ENCODE data around the gene TIPARP. TPM values are rescaled to one million over a fixed set of nuclear protein-coding genes. Genes with fewer than 3 reads are reported as not detected.

The TIPARP gene
- total RNA-seq, 4 donors from 2014 or later, result 41.7 to 115 (median 65.3) TPM

GRCh38 chr3:156664011-156664830 lies 10.2 kb upstream of the TIPARP start:
- H3K4me1 ChIP-seq, result peaks cover 0 to 40% (median 22%) of the 10 kb centered on the region in 4 donors
- 79 to 84% methylated on average over 8 of the region's 8 CpGs for WGBS, 2 donors
- TF ChIP-seq POLR2A (IDR thresholded peaks at IDR 0.05), result no peak
- TF ChIP-seq EP300 (IDR thresholded peaks at IDR 0.05), result no peak
- TF ChIP-seq CTCF (IDR thresholded peaks at IDR 0.05), result no peak
- DNase-seq (ENCODE audit: low spot score in 2 of 2), result no peak
- no peaks in the 10 kb centered on the region for H3K9me3 ChIP-seq
- no peaks in the 10 kb centered on the region for H3K36me3 ChIP-seq
- peak overlapping the region in 2 of 4 donors; percentile 41 to 48 for H3K27ac ChIP-seq
- H3K27me3 ChIP-seq, result no peaks in the 10 kb centered on the region
- H3K4me3 ChIP-seq, result no peak overlapping the region

GRCh38 chr3:156664831-156665178 lies 9.6 kb upstream of the TIPARP start:
- peaks cover 0 to 40% (median 22%) of the 10 kb centered on the region in 4 donors for H3K4me1 ChIP-seq
- no peaks in the 10 kb centered on the region for H3K36me3 ChIP-seq
- H3K9me3 ChIP-seq, result no peaks in the 10 kb centered on the region
- H3K4me3 ChIP-seq, result no peak overlapping the region
- TF ChIP-seq CTCF (IDR thresholded peaks at IDR 0.05), result no peak
- TF ChIP-seq POLR2A (IDR thresholded peaks at IDR 0.05), result no peak
- TF ChIP-seq EP300 (IDR thresholded peaks at IDR 0.05), result no peak
- no peaks in the 10 kb centered on the region for H3K27me3 ChIP-seq
- H3K27ac ChIP-seq, result peak overlapping the region in 2 of 4 donors; percentile 41 to 48
- DNase-seq (ENCODE audit: low spot score in 2 of 2), result no peak

GRCh38 chr3:156665291-156665690 lies 9.1 kb upstream of the TIPARP start:
- Histone ChIP-seq H3K27me3 (no peaks in the 10 kb centered on the region), H3K4me1 (peaks cover 0 to 40% (median 22%) of the 10 kb centered on the region in 4 donors), H3K27ac (peak overlapping the region in 2 of 4 donors; percentile 41 to 48), H3K4me3 (no peak overlapping the region), H3K36me3 (no peaks in the 10 kb centered on the region), H3K9me3 (no peaks in the 10 kb centered on the region)
- DNase-seq (ENCODE audit: low spot score in 2 of 2), result no peak
- 15 to 28% methylated on average over 2 of the region's 2 CpGs for whole genome bisulfite sequencing, 2 donors
- no peak for TF ChIP-seq EP300 (IDR thresholded peaks at IDR 0.05)
- no peak for TF ChIP-seq POLR2A (IDR thresholded peaks at IDR 0.05)

GRCh38 chr3:156666073-156666472 lies 8.3 kb upstream of the TIPARP start:
- Histone ChIP-seq H3K9me3 (no peaks in the 10 kb centered on the region), H3K27me3 (no peaks in the 10 kb centered on the region), H3K4me1 (peaks cover 0 to 40% (median 22%) of the 10 kb centered on the region in 4 donors), H3K27ac (peak overlapping the region in 1 of 4 donors; percentile 41), H3K4me3 (no peak overlapping the region), H3K36me3 (no peaks in the 10 kb centered on the region)
- WGBS, 2 donors, result 60 to 79% methylated on average over 1 of the region's 1 CpG
- TF ChIP-seq POLR2A (IDR thresholded peaks at IDR 0.05), result no peak
- no peak for TF ChIP-seq CTCF (IDR thresholded peaks at IDR 0.05)
- no peak for TF ChIP-seq EP300 (IDR thresholded peaks at IDR 0.05)
- no peak for DNase-seq (ENCODE audit: low spot score in 2 of 2)

GRCh38 chr3:156668073-156668763 lies 6.2 kb upstream of the TIPARP start:
- no peaks in the 10 kb centered on the region for H3K27me3 ChIP-seq
- H3K27ac ChIP-seq, result peak overlapping the region in 1 of 4 donors; percentile 38
- WGBS, 2 donors, result 30 to 43% methylated on average over 4 of the region's 4 CpGs
- H3K4me1 ChIP-seq, result peaks cover 0 to 40% (median 22%) of the 10 kb centered on the region in 4 donors
- no peaks in the 10 kb centered on the region for H3K36me3 ChIP-seq
- H3K9me3 ChIP-seq, result no peaks in the 10 kb centered on the region
- H3K4me3 ChIP-seq, result no peak overlapping the region
- DNase-seq (ENCODE audit: low spot score in 2 of 2), result no peak
- TF ChIP-seq EP300 (IDR thresholded peaks at IDR 0.05), result peak in 1 of 2 donors; percentile 31
- TF ChIP-seq CTCF (IDR thresholded peaks at IDR 0.05), result no peak
